Measurements from ENCODE around the gene KDM5A.

KDM5A gene

GRCh38 chr12:286531-287300 lies 102.4 kb downstream of the KDM5A start:
- Histone ChIP-seq H3K27me3 (ENCODE audit: control insufficient read depth, insufficient read depth, low read length, poor library complexity, severe bottlenecking) (no peaks in the 10 kb centered on the region), H3K27ac (ENCODE audit: insufficient read depth, low read depth, low read length, poor library complexity, severe bottlenecking) (no peak overlapping the region), H3K4me3 (ENCODE audit: insufficient read depth, low read depth, low read length) (no peak overlapping the region), H3K36me3 (ENCODE audit: control insufficient read depth, insufficient read depth, low read length) (peaks cover 13% of the 10 kb centered on the region), H3K4me1 (ENCODE audit: control insufficient read depth, insufficient read depth, low read length) (no peaks in the 10 kb centered on the region), H3K9me3 (ENCODE audit: control insufficient read depth, low read length) (no peaks in the 10 kb centered on the region)
- WGBS, 2 experiments, result 91 to 97% methylated on average over 3 to 5 of the region's 5 CpGs

- WGBS, 2 experiments, result 94 to 95% methylated on average over 5 of the region's 5 CpGs
- H3K4me3 ChIP-seq (ENCODE audit: insufficient read depth, low read depth, low read length), result no peak overlapping the region
- H3K27ac ChIP-seq (ENCODE audit: insufficient read depth, low read depth, low read length, poor library complexity, severe bottlenecking), result no peak overlapping the region
- no peaks in the 10 kb centered on the region for H3K9me3 ChIP-seq (ENCODE audit: control insufficient read depth, low read length)
- no peaks in the 10 kb centered on the region for H3K36me3 ChIP-seq (ENCODE audit: control insufficient read depth, insufficient read depth, low read length)
- no peaks in the 10 kb centered on the region for H3K4me1 ChIP-seq (ENCODE audit: control insufficient read depth, insufficient read depth, low read length)
- H3K27me3 ChIP-seq (ENCODE audit: control insufficient read depth, insufficient read depth, low read length, poor library complexity, severe bottlenecking), result no peaks in the 10 kb centered on the region
These were observed 111.1 kb downstream of the KDM5A start for GRCh38 chr12:278046-278445.

GRCh38 chr12:275812-276211 lies 113.3 kb downstream of the KDM5A start:
- Histone ChIP-seq H3K36me3 (ENCODE audit: control insufficient read depth, insufficient read depth, low read length) (no peaks in the 10 kb centered on the region), H3K9me3 (ENCODE audit: control insufficient read depth, low read length) (no peaks in the 10 kb centered on the region), H3K4me1 (ENCODE audit: control insufficient read depth, insufficient read depth, low read length) (no peaks in the 10 kb centered on the region), H3K27ac (ENCODE audit: insufficient read depth, low read depth, low read length, poor library complexity, severe bottlenecking) (no peak overlapping the region), H3K4me3 (ENCODE audit: insufficient read depth, low read depth, low read length) (no peak overlapping the region), H3K27me3 (ENCODE audit: control insufficient read depth, insufficient read depth, low read length, poor library complexity, severe bottlenecking) (no peaks in the 10 kb centered on the region)
- WGBS, 2 experiments, result 92 to 95% methylated on average over 6 of the region's 6 CpGs

GRCh38 chr12:273382-273781 lies 115.7 kb downstream of the KDM5A start:
- WGBS, 2 experiments, result 94 to 99% methylated on average over 3 of the region's 3 CpGs
- no peaks in the 10 kb centered on the region for H3K27me3 ChIP-seq (ENCODE audit: control insufficient read depth, insufficient read depth, low read length, poor library complexity, severe bottlenecking)

GRCh38 chr12:272942-273341 lies 116.2 kb downstream of the KDM5A start:
- H3K4me3 ChIP-seq (ENCODE audit: insufficient read depth, low read depth, low read length), result no peak overlapping the region
- H3K4me1 ChIP-seq (ENCODE audit: control insufficient read depth, insufficient read depth, low read length), result peaks cover under 1% of the 10 kb centered on the region
- H3K9me3 ChIP-seq (ENCODE audit: control insufficient read depth, low read length), result no peaks in the 10 kb centered on the region
- H3K36me3 ChIP-seq (ENCODE audit: control insufficient read depth, insufficient read depth, low read length), result no peaks in the 10 kb centered on the region
- 87 to 92% methylated on average over 6 of the region's 6 CpGs for WGBS, 2 experiments
- no peak overlapping the region for H3K27ac ChIP-seq (ENCODE audit: insufficient read depth, low read depth, low read length, poor library complexity, severe bottlenecking)
- H3K27me3 ChIP-seq (ENCODE audit: control insufficient read depth, insufficient read depth, low read length, poor library complexity, severe bottlenecking), result no peaks in the 10 kb centered on the region

More at GRCh38 chr12:273382-273781, 115.7 kb downstream of the KDM5A start:
- no peak overlapping the region for H3K4me3 ChIP-seq (ENCODE audit: insufficient read depth, low read depth, low read length)
- no peaks in the 10 kb centered on the region for H3K36me3 ChIP-seq (ENCODE audit: control insufficient read depth, insufficient read depth, low read length)
- no peaks in the 10 kb centered on the region for H3K4me1 ChIP-seq (ENCODE audit: control insufficient read depth, insufficient read depth, low read length)
- no peak overlapping the region for H3K27ac ChIP-seq (ENCODE audit: insufficient read depth, low read depth, low read length, poor library complexity, severe bottlenecking)
- H3K9me3 ChIP-seq (ENCODE audit: control insufficient read depth, low read length), result no peaks in the 10 kb centered on the region

GRCh38 chr12:271161-271560 lies 118.0 kb downstream of the KDM5A start:
- H3K27me3 ChIP-seq (ENCODE audit: control insufficient read depth, insufficient read depth, low read length, poor library complexity, severe bottlenecking), result no peaks in the 10 kb centered on the region
- no peaks in the 10 kb centered on the region for H3K36me3 ChIP-seq (ENCODE audit: control insufficient read depth, insufficient read depth, low read length)
- no peaks in the 10 kb centered on the region for H3K9me3 ChIP-seq (ENCODE audit: control insufficient read depth, low read length)
- no peak overlapping the region for H3K4me3 ChIP-seq (ENCODE audit: insufficient read depth, low read depth, low read length)
- 90 to 94% methylated on average over 4 of the region's 4 CpGs for WGBS, 2 experiments
- peaks cover 5% of the 10 kb centered on the region for H3K4me1 ChIP-seq (ENCODE audit: control insufficient read depth, insufficient read depth, low read length)
- H3K27ac ChIP-seq (ENCODE audit: insufficient read depth, low read depth, low read length, poor library complexity, severe bottlenecking), result no peak overlapping the region

GRCh38 chr12:269191-269590 lies 119.9 kb downstream of the KDM5A start:
- H3K4me1 ChIP-seq (ENCODE audit: control insufficient read depth, insufficient read depth, low read length), result peaks cover 5% of the 10 kb centered on the region
- H3K4me3 ChIP-seq (ENCODE audit: insufficient read depth, low read depth, low read length), result no peak overlapping the region
- no peaks in the 10 kb centered on the region for H3K36me3 ChIP-seq (ENCODE audit: control insufficient read depth, insufficient read depth, low read length)
- H3K27ac ChIP-seq (ENCODE audit: insufficient read depth, low read depth, low read length, poor library complexity, severe bottlenecking), result no peak overlapping the region
- no peaks in the 10 kb centered on the region for H3K9me3 ChIP-seq (ENCODE audit: control insufficient read depth, low read length)
- WGBS, 2 experiments, result 61 to 64% methylated on average over 3 of the region's 3 CpGs
- H3K27me3 ChIP-seq (ENCODE audit: control insufficient read depth, insufficient read depth, low read length, poor library complexity, severe bottlenecking), result no peaks in the 10 kb centered on the region

- 91% methylated on average over 7 of the region's 7 CpGs for WGBS, 2 experiments
- H3K9me3 ChIP-seq (ENCODE audit: control insufficient read depth, low read length), result no peaks in the 10 kb centered on the region
- no peak overlapping the region for H3K27ac ChIP-seq (ENCODE audit: insufficient read depth, low read depth, low read length, poor library complexity, severe bottlenecking)
- no peaks in the 10 kb centered on the region for H3K36me3 ChIP-seq (ENCODE audit: control insufficient read depth, insufficient read depth, low read length)
- peaks cover 5% of the 10 kb centered on the region for H3K4me1 ChIP-seq (ENCODE audit: control insufficient read depth, insufficient read depth, low read length)
- H3K27me3 ChIP-seq (ENCODE audit: control insufficient read depth, insufficient read depth, low read length, poor library complexity, severe bottlenecking), result no peaks in the 10 kb centered on the region
- no peak overlapping the region for H3K4me3 ChIP-seq (ENCODE audit: insufficient read depth, low read depth, low read length)
These were observed 120.7 kb downstream of the KDM5A start for GRCh38 chr12:268483-268840.

GRCh38 chr12:267581-268482 lies 121.3 kb downstream of the KDM5A start:
- no peaks in the 10 kb centered on the region for H3K9me3 ChIP-seq (ENCODE audit: control insufficient read depth, low read length)
- no peaks in the 10 kb centered on the region for H3K27me3 ChIP-seq (ENCODE audit: control insufficient read depth, insufficient read depth, low read length, poor library complexity, severe bottlenecking)
- WGBS, 2 experiments, result 86 to 90% methylated on average over 14 of the region's 14 CpGs
- H3K36me3 ChIP-seq (ENCODE audit: control insufficient read depth, insufficient read depth, low read length), result no peaks in the 10 kb centered on the region
- no peak overlapping the region for H3K4me3 ChIP-seq (ENCODE audit: insufficient read depth, low read depth, low read length)
- peaks cover 5% of the 10 kb centered on the region for H3K4me1 ChIP-seq (ENCODE audit: control insufficient read depth, insufficient read depth, low read length)
- no peak overlapping the region for H3K27ac ChIP-seq (ENCODE audit: insufficient read depth, low read depth, low read length, poor library complexity, severe bottlenecking)

- Histone ChIP-seq H3K27ac (ENCODE audit: insufficient read depth, low read depth, low read length, poor library complexity, severe bottlenecking) (no peak overlapping the region), H3K36me3 (ENCODE audit: control insufficient read depth, insufficient read depth, low read length) (no peaks in the 10 kb centered on the region), H3K4me1 (ENCODE audit: control insufficient read depth, insufficient read depth, low read length) (peaks cover 5% of the 10 kb centered on the region), H3K9me3 (ENCODE audit: control insufficient read depth, low read length) (no peaks in the 10 kb centered on the region), H3K27me3 (ENCODE audit: control insufficient read depth, insufficient read depth, low read length, poor library complexity, severe bottlenecking) (no peaks in the 10 kb centered on the region), H3K4me3 (ENCODE audit: insufficient read depth, low read depth, low read length) (no peak overlapping the region)
- WGBS, 2 experiments, result 33 to 50% methylated on average over 2 to 3 of the region's 3 CpGs
These were observed 124.0 kb downstream of the KDM5A start for GRCh38 chr12:265096-265495.

All from ectodermal cell (in vitro differentiated cells).